CD14-positive monocyte (primary cell): ENCODE data around the gene LDLRAP1. TPM values are rescaled to one million over a fixed set of nuclear protein-coding genes. Genes with fewer than 3 reads are reported as not detected.

Source experiments
- DNase-seq, 3 donors: peaks; one replicate each; pipeline ENCODE4 v3.0.0-alpha.2; 2011 to 2022
- H2AFZ ChIP-seq: 2 replicates; pipeline ENCODE4 v1.6.0; 2012; ENCODE audit warnings: mild to moderate bottlenecking, low read depth, low read length, inconsistent platforms; ENCODE audit not compliant: insufficient read depth, poor library complexity, severe bottlenecking
- H3K27ac ChIP-seq, 2 donors: 1 replicate in 1 of 2; 2 replicates in 1 of 2; pipeline ENCODE4 v1.5.1; 2012 to 2013; ENCODE audit warnings: low read length in 2 of 2, control low read depth in 1 of 2, inconsistent platforms in 1 of 2, low read depth in 1 of 2, mild to moderate bottlenecking in 1 of 2
- H3K27me3 ChIP-seq, 2 donors: one replicate each; pipeline versions ENCODE4 v1.6.0 to v1.6.1; 2011 to 2013; ENCODE audit warnings: low read length in 2 of 2; ENCODE audit not compliant: control insufficient read depth in 2 of 2, insufficient read depth in 2 of 2
- H3K36me3 ChIP-seq, 2 donors: replicated peaks in 1 of 2; 1 replicate in 1 of 2; 2 replicates in 1 of 2; pipeline versions ENCODE4 v1.5.1 to v1.6.1; 2012 to 2013; ENCODE audit warnings: low read length in 2 of 2, control low read depth in 1 of 2, inconsistent platforms in 1 of 2, mild to moderate bottlenecking in 1 of 2; ENCODE audit not compliant: insufficient read depth in 2 of 2, control insufficient read depth in 1 of 2
- H3K4me1 ChIP-seq, 2 donors: 1 replicate in 1 of 2; 2 replicates in 1 of 2; pipeline versions ENCODE4 v1.5.1 to v1.6.1; 2012 to 2013; ENCODE audit warnings: low read length in 2 of 2, control low read depth in 1 of 2, inconsistent platforms in 1 of 2, mild to moderate bottlenecking in 1 of 2, moderate library complexity in 1 of 2; ENCODE audit not compliant: insufficient read depth in 2 of 2, control insufficient read depth in 1 of 2
- H3K4me2 ChIP-seq: replicated peaks from 2 replicates; pipeline ENCODE3; 2012; ENCODE audit warnings: low read length, moderate library complexity, mild to moderate bottlenecking; ENCODE audit not compliant: poor library complexity, severe bottlenecking; ENCODE audit errors: extremely low read depth
- H3K4me3 ChIP-seq, 3 experiments: fragments of 200-600 bp in 1 of 3; sonication (generic) in 1 of 3; replicated peaks in 1 of 3; 1 replicate in 2 of 3; 2 replicates in 1 of 3; pipeline ENCODE4 v1.5.1; 2011 to 2013; ENCODE audit warnings: low read length in 3 of 3, mild to moderate bottlenecking in 3 of 3, control low read depth in 2 of 3, low read depth in 2 of 3, inconsistent platforms in 1 of 3, moderate library complexity in 1 of 3
- H3K79me2 ChIP-seq: 2 replicates; pipeline ENCODE4 v1.6.0; 2012; ENCODE audit warnings: mild to moderate bottlenecking, control low read depth, inconsistent platforms, low read length, moderate library complexity; ENCODE audit not compliant: insufficient read depth
- H3K9ac ChIP-seq: 2 replicates; pipeline ENCODE4 v1.6.0; 2017; ENCODE audit warnings: low read length, mild to moderate bottlenecking; ENCODE audit not compliant: insufficient read depth, poor library complexity, severe bottlenecking
- H3K9me3 ChIP-seq, 2 donors: replicated peaks in 1 of 2; 1 replicate in 1 of 2; 2 replicates in 1 of 2; pipeline versions ENCODE4 v1.5.1 to v1.6.1; 2012 to 2013; ENCODE audit warnings: low read length in 2 of 2, control low read depth in 1 of 2; ENCODE audit not compliant: control insufficient read depth in 1 of 2, insufficient read depth in 1 of 2
- H4K20me1 ChIP-seq: 2 replicates; pipeline ENCODE4 v1.6.0; 2012; ENCODE audit warnings: mild to moderate bottlenecking, low read length, control low read depth, moderate library complexity; ENCODE audit not compliant: insufficient read depth
- H3K27ac Mint-ChIP-seq, 7 donors: one replicate each; pipeline ENCODE4 v1.8.0; 2020; ENCODE audit warnings: mild to moderate bottlenecking in 7 of 7, mixed read lengths in 7 of 7, moderate library complexity in 6 of 7, inconsistent platforms in 2 of 7
- H3K27me3 Mint-ChIP-seq, 3 donors: one replicate each; pipeline ENCODE4 v1.8.0; 2021 to 2022; ENCODE audit warnings: low read depth in 3 of 3, mild to moderate bottlenecking in 3 of 3, mixed read lengths in 3 of 3, moderate library complexity in 3 of 3, inconsistent platforms in 1 of 3
- H3K36me3 Mint-ChIP-seq, 2 donors: one replicate each; pipeline ENCODE4 v1.8.0; 2020; ENCODE audit warnings: mixed read lengths in 2 of 2, inconsistent platforms in 1 of 2, mild to moderate bottlenecking in 1 of 2
- H3K4me1 Mint-ChIP-seq: one replicate; pipeline ENCODE4 v1.8.0; 2020; ENCODE audit warnings: mild to moderate bottlenecking, mixed read lengths
- H3K4me3 Mint-ChIP-seq, 2 donors: one replicate each; pipeline ENCODE4 v1.8.0; 2020; ENCODE audit warnings: mild to moderate bottlenecking in 2 of 2, mixed read lengths in 2 of 2, moderate library complexity in 1 of 2
- H3K9me3 Mint-ChIP-seq, 7 donors: one replicate each; pipeline ENCODE4 v1.8.0; 2020 to 2022; ENCODE audit warnings: mixed read lengths in 7 of 7, mild to moderate bottlenecking in 6 of 7, moderate library complexity in 6 of 7, inconsistent platforms in 2 of 7
- whole genome bisulfite sequencing: methylation state at CpG from one replicate; pipeline ENCODE4 v1.1.5; 2013; ENCODE audit warnings: missing lambda C conversion rate; ENCODE audit not compliant: insufficient coverage; 5-methylcytosine and 5-hydroxymethylcytosine counted together
- intact Hi-C, 2 donors: fragments of 100-400 bp; cut with micrococcal nuclease; formaldehyde crosslinking; loops; one replicate each; pipeline versions ENCODE4 v1.15.0 to v1.15.1; 2023
- polyA plus RNA-seq, 3 donors: library from polyadenylated mRNA; depleted of rRNA in 1 of 3; unstranded in 2 of 3; stranded (reverse) in 1 of 3; fragments of 300-500 nt in 2 of 3; fragments of >200 nt in 1 of 3; fragmentation: Illumina TruSeq in 2 of 3; gene quantifications; 1 replicate in 2 of 3; 2 replicates in 1 of 3; pipeline ENCODE4 v1.2.3, GENCODE V29; 2012 to 2021
- TF ChIP-seq, protein P1 (sequence below): fragments of 200-600 bp; IDR thresholded peaks from one replicate; pipeline ENCODE4 v1.8.0; 2022; ENCODE audit warnings: antibody characterized with exemption, mild to moderate bottlenecking

LDLRAP1 gene
- polyA plus RNA-seq, 3 donors, result 12.8 to 18.5 (median 14.6) TPM

DNA sequence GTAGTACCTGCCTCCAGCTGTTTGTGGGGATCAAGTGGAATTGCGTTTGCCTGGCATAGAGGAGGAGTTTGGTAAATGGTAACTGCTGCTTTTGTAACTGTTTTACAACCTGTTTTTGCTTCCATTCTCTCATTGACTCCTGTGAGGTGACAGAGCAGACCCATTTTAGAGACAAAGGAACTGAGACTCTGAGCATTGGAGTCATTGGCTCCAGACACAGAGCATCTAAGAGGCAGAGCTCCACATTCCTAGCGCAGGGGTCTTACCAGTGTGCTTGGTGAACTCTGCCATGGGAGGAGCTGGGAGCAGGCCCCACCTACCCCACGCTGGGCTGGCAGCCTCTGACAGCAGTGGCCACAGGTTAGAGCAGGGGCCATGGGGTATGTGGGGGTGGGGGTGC is 2.4 kb downstream of the LDLRAP1 start:
- TF ChIP-seq, protein P1, sequence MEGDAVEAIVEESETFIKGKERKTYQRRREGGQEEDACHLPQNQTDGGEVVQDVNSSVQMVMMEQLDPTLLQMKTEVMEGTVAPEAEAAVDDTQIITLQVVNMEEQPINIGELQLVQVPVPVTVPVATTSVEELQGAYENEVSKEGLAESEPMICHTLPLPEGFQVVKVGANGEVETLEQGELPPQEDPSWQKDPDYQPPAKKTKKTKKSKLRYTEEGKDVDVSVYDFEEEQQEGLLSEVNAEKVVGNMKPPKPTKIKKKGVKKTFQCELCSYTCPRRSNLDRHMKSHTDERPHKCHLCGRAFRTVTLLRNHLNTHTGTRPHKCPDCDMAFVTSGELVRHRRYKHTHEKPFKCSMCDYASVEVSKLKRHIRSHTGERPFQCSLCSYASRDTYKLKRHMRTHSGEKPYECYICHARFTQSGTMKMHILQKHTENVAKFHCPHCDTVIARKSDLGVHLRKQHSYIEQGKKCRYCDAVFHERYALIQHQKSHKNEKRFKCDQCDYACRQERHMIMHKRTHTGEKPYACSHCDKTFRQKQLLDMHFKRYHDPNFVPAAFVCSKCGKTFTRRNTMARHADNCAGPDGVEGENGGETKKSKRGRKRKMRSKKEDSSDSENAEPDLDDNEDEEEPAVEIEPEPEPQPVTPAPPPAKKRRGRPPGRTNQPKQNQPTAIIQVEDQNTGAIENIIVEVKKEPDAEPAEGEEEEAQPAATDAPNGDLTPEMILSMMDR, result no peak
- Histone ChIP-seq H3K36me3 (no peaks in the 10 kb centered on the region), H3K27ac (no peak overlapping the region), H3K4me3 (no peak overlapping the region), H3K79me2 (peaks cover 42% of the 10 kb centered on the region), H3K9ac (no peak overlapping the region), H3K4me2 (no peak overlapping the region), H3K4me1 (peaks cover 46 to 58% of the 10 kb centered on the region in 2 donors), H3K9me3 (no peaks in the 10 kb centered on the region), H4K20me1 (peaks cover 30% of the 10 kb centered on the region), H2AFZ (no peak overlapping the region), H3K27me3 (no peaks in the 10 kb centered on the region)
- WGBS, result 100% methylated on average over 1 of the region's 3 CpGs
- peaks cover 0 to 2% (median 0%) of the 10 kb centered on the region in 7 donors for H3K9me3 Mint-ChIP-seq
- H3K4me3 Mint-ChIP-seq, result no peak overlapping the region
- no peak for DNase-seq
- H3K27me3 Mint-ChIP-seq, result peaks cover 3 to 10% (median 5%) of the 10 kb centered on the region in 3 donors
- intact Hi-C loops, result loop anchor here in 1 of 2 donors (10.0 kb wide), 1 partner anchor 69 kb away; the partner anchor contains the start of gene MAN1C1
- H3K36me3 Mint-ChIP-seq, result peaks cover 4 to 6% of the 10 kb centered on the region in 2 donors
- no peak overlapping the region for H3K27ac Mint-ChIP-seq
- peaks cover 62% of the 10 kb centered on the region for H3K4me1 Mint-ChIP-seq

- no peak overlapping the region for H3K4me2 ChIP-seq
- Mint-ChIP-seq H3K4me1 (peaks cover 67% of the 10 kb centered on the region), H3K36me3 (peaks cover 6% of the 10 kb centered on the region in 2 donors)
These were observed 2.8 kb downstream of the LDLRAP1 start for GRCh38 chr1:25546193-25546592.

More at GRCh38 chr1:25546193-25546592, 2.8 kb downstream of the LDLRAP1 start:
- Histone ChIP-seq H3K79me2 (peaks cover 46% of the 10 kb centered on the region), H4K20me1 (peaks cover 34% of the 10 kb centered on the region), H3K27ac (no peak overlapping the region), H3K36me3 (no peaks in the 10 kb centered on the region), H3K4me1 (peaks cover 50 to 62% of the 10 kb centered on the region in 2 donors), H3K27me3 (no peaks in the 10 kb centered on the region), H3K4me3 (no peak overlapping the region), H2AFZ (no peak overlapping the region), H3K9ac (no peak overlapping the region), H3K9me3 (no peaks in the 10 kb centered on the region)
- H3K27me3 Mint-ChIP-seq, result peaks cover 3 to 10% (median 5%) of the 10 kb centered on the region in 3 donors
- peak overlapping the region in 1 of 7 donors; percentile 11 for H3K27ac Mint-ChIP-seq
- no peak overlapping the region for H3K4me3 Mint-ChIP-seq
- peaks cover 0 to 2% (median 0%) of the 10 kb centered on the region in 7 donors for H3K9me3 Mint-ChIP-seq
- intact Hi-C loops, result loop anchor here in 1 of 2 donors (10.0 kb wide), 1 partner anchor 69 kb away; the partner anchor contains the start of gene MAN1C1
- WGBS, result no CpG with 5 or more reads among the region's 1 CpG
- TF ChIP-seq, protein P1, result no peak
- no peak for DNase-seq
